GM21447 (cell line): Measurements from ENCODE around the gene ZNF93.
"Not testable (repeated sequence)": the region's sequence is repeated elsewhere in the genome, so short reads cannot be mapped to it uniquely, and the experiment has no call there.

Experiments used
- ATAC-seq: cut with Tn5 transposase; IDR thresholded peaks from one replicate; pipeline ENCODE4 v1.9.1; 2021; ENCODE audit not compliant: unreplicated experiment

ZNF93 gene

GRCh38 chr19:19937403-19937802, 36.7 kb downstream of the ZNF93 start:
- ATAC-seq: no peak

GRCh38 chr19:19938449-19938848, 37.7 kb downstream of the ZNF93 start:
- ATAC-seq: no peak

GRCh38 chr19:19943848-19944582, 43.3 kb downstream of the ZNF93 start:
- ATAC-seq: no peak

GRCh38 chr19:19944583-19944880, 43.8 kb downstream of the ZNF93 start:
- ATAC-seq: no peak

- no peak for ATAC-seq
Measured at GRCh38 chr19:19946226-19946625, 45.5 kb downstream of the ZNF93 start.

- ATAC-seq: no peak
Measured at GRCh38 chr19:19948800-19949199, 48.1 kb downstream of the ZNF93 start.

- no peak for ATAC-seq
Measured at GRCh38 chr19:19955208-19955607, 54.5 kb downstream of the ZNF93 start.

GRCh38 chr19:19956434-19957075, 55.8 kb downstream of the ZNF93 start:
- no peak for ATAC-seq

- ATAC-seq: not testable (repeated sequence)
Measured at GRCh38 chr19:19957766-19958165, 57.0 kb downstream of the ZNF93 start.

GRCh38 chr19:19959151-19959799, 58.5 kb downstream of the ZNF93 start:
- ATAC-seq: not testable (repeated sequence)

GRCh38 chr19:19964416-19964815, 63.7 kb downstream of the ZNF93 start:
- no peak for ATAC-seq

- ATAC-seq: not testable (repeated sequence)
Measured at GRCh38 chr19:19966126-19966525, 65.4 kb downstream of the ZNF93 start.

- no peak for ATAC-seq
Measured at GRCh38 chr19:19966862-19967261, 66.1 kb downstream of the ZNF93 start.
